Measurements from ENCODE around the gene IER5L. TPM values are rescaled to one million over a fixed set of nuclear protein-coding genes. Genes with fewer than 3 reads are reported as not detected.

IER5L gene
- total RNA-seq, 2 donors from 2014 or later = 6.8 to 8.1 TPM

DNA sequence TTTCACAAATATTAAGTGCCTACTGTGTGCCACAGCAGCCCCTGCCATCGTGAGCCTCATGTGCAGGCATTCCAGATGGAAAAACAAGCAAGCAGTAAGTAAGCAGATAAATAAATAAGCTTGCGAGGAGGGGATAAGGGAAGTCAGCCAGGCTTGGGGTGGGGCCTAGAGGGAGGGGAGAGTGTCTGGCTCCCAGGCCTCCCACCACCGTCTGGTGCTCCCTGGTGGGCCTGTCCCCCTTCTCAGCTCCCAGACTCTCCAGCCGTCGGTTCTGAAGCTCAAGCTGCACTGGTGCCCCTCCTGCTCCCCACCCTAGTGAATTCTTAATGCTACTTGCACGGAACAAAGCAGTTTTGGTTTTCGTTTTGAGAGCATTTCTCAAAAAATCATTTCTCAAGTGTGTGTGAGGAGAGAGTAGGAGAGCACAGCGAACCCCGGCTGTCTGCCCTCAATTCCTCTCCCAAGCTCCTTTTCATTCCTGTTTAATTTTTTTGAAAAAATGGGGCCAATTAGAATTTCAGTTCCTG lies 6.6 kb upstream of the IER5L start:
- Mint-ChIP-seq H3K9me3 (no peaks in the 10 kb centered on the region), H3K36me3 (ENCODE audit: low read depth) (no peaks in the 10 kb centered on the region), H3K27ac (peak overlapping the region; percentile 82), H3K27me3 (ENCODE audit: insufficient read depth) (peaks cover 65% of the 10 kb centered on the region), H3K4me3 (peak overlapping the region; percentile 26), H3K4me1 (peaks cover 38% of the 10 kb centered on the region)
- DNase-seq = no peak
- Histone ChIP-seq H3K4me3 (ENCODE audit: low read length) (no peak overlapping the region), H3K9me3 (ENCODE audit: control insufficient read depth, low read length) (peaks cover 5% of the 10 kb centered on the region), H3K4me1 (ENCODE audit: control insufficient read depth, insufficient read depth, low read length) (peaks cover 18% of the 10 kb centered on the region), H3K9ac (ENCODE audit: extremely low read depth, low read length, poor library complexity, severe bottlenecking) (no peak overlapping the region), H3K27ac (ENCODE audit: low read depth, low read length) (no peak overlapping the region), H3K36me3 (ENCODE audit: control insufficient read depth, insufficient read depth, low read length) (no peaks in the 10 kb centered on the region), H3K27me3 (ENCODE audit: control insufficient read depth, insufficient read depth, low read length, poor library complexity, severe bottlenecking) (peaks cover 23% of the 10 kb centered on the region)
- WGBS, 2 experiments (ENCODE audit: insufficient coverage in 1 of 2, insufficient read length in 1 of 2) = 77% methylated on average over 8 to 9 of the region's 9 CpGs
- no peak for TF ChIP-seq CTCF (conservative IDR thresholded peaks at IDR 0.05)

DNA sequence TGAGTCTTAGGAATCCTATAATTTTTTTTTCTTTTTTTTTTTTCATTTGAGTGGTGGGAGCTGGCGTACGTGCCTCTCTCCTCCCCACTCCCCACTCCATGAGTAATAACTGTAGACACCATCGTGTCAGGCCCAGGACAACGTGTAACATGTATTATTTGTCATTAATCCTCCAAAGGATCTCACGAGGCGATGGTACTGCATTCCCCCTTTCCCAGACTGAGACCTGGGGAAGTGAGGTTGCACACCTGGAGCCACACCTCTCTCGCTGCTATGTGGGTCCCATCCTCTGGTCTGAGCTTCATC lies 6.1 kb upstream of the IER5L start:
- Mint-ChIP-seq H3K27me3 (ENCODE audit: insufficient read depth) (peaks cover 65% of the 10 kb centered on the region), H3K27ac (peak overlapping the region; percentile 82), H3K9me3 (no peaks in the 10 kb centered on the region), H3K4me3 (peak overlapping the region; percentile 26), H3K4me1 (peaks cover 43% of the 10 kb centered on the region), H3K36me3 (ENCODE audit: low read depth) (no peaks in the 10 kb centered on the region)
- H3K27ac ChIP-seq (ENCODE audit: low read depth, low read length) = no peak overlapping the region
- peaks cover 23% of the 10 kb centered on the region for H3K27me3 ChIP-seq (ENCODE audit: control insufficient read depth, insufficient read depth, low read length, poor library complexity, severe bottlenecking)
- no peak for TF ChIP-seq CTCF (conservative IDR thresholded peaks at IDR 0.05)
- H3K9ac ChIP-seq (ENCODE audit: extremely low read depth, low read length, poor library complexity, severe bottlenecking) = no peak overlapping the region
- 84 to 91% methylated on average over 5 to 7 of the region's 7 CpGs for WGBS, 2 experiments (ENCODE audit: insufficient coverage in 1 of 2, insufficient read length in 1 of 2)
- peaks cover 5% of the 10 kb centered on the region for H3K9me3 ChIP-seq (ENCODE audit: control insufficient read depth, low read length)
- no peaks in the 10 kb centered on the region for H3K36me3 ChIP-seq (ENCODE audit: control insufficient read depth, insufficient read depth, low read length)
- DNase-seq = no peak
- H3K4me3 ChIP-seq (ENCODE audit: low read length) = no peak overlapping the region
- H3K4me1 ChIP-seq (ENCODE audit: control insufficient read depth, insufficient read depth, low read length) = peaks cover 23% of the 10 kb centered on the region

DNA sequence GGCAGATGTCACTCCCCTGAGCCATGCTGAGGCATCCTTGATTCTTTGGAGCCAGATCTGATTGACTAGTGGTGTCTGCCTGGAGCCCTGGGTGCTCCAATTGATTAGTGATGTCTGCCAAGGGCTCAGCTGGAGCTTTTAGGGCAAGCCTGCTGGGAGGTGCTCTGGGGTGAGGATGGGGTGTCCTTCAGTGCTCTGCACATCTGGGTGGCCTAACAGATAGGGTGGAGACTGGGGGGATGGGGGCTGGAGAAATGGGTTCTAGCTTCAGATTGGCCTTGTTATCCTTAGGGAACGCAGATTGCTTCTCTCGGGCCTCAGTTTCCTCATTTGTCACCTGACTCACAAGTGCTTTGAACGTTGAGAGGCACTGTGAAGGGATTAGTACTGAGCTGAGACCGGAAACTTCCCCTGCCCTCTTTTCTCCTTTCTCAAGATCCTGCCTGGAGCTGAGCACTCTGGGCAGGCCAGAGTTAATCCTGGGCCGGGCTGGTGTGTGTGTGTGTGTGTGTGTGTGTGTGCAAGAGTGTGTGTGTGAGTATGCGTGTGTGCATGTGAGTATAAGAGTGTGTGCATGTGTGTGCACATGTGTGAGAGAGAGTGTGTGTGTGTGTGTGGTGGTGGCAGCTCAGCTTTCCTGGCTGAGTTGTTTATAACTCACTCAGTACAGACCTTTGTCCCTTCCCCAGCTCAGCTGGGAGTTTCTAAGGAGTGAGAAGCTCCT lies 5.6 kb upstream of the IER5L start:
- Histone ChIP-seq H3K27me3 (ENCODE audit: control insufficient read depth, insufficient read depth, low read length, poor library complexity, severe bottlenecking) (peaks cover 23% of the 10 kb centered on the region), H3K4me3 (ENCODE audit: low read length) (no peak overlapping the region), H3K9ac (ENCODE audit: extremely low read depth, low read length, poor library complexity, severe bottlenecking) (no peak overlapping the region), H3K4me1 (ENCODE audit: control insufficient read depth, insufficient read depth, low read length) (peaks cover 27% of the 10 kb centered on the region), H3K36me3 (ENCODE audit: control insufficient read depth, insufficient read depth, low read length) (no peaks in the 10 kb centered on the region), H3K27ac (ENCODE audit: low read depth, low read length) (no peak overlapping the region), H3K9me3 (ENCODE audit: control insufficient read depth, low read length) (peaks cover 5% of the 10 kb centered on the region)
- DNase-seq = no peak
- WGBS, 2 experiments (ENCODE audit: insufficient coverage in 1 of 2, insufficient read length in 1 of 2) = 73 to 76% methylated on average over 3 to 6 of the region's 6 CpGs
- Mint-ChIP-seq H3K27me3 (ENCODE audit: insufficient read depth) (peaks cover 64% of the 10 kb centered on the region), H3K4me1 (peaks cover 48% of the 10 kb centered on the region), H3K9me3 (no peaks in the 10 kb centered on the region), H3K27ac (peak overlapping the region; percentile 49), H3K4me3 (peak overlapping the region; percentile 26), H3K36me3 (ENCODE audit: low read depth) (no peaks in the 10 kb centered on the region)
- no peak for TF ChIP-seq CTCF (conservative IDR thresholded peaks at IDR 0.05)

All from endodermal cell (in vitro differentiated cells).